ENCODE results near the gene SIGLEC8. TPM values are rescaled to one million over a fixed set of nuclear protein-coding genes. Genes with fewer than 3 reads are reported as not detected.

Gene SIGLEC8
- total and polyA plus RNA-seq, 9 of the 15 experiments (the other 6 are each of a cell fraction or from before 2014, with no cell fraction given), result 0.04 to 0.65 (median 0.39) TPM

- TF ChIP-seq ZFX (CRISPR knock-in tag; IDR thresholded peaks at IDR 0.05), result peak; percentile 52; the same call in 1 of the 2 replicates
- peak in 1 of 2 experiments; percentile 31; a peak in 1 of 4 replicates for TF ChIP-seq HDAC1 (IDR thresholded peaks at IDR 0.05)
- no peak for TF ChIP-seq RBM14 (IDR thresholded peaks at IDR 0.05; ENCODE audit: borderline replicate concordance, insufficient read depth, low read depth, low read length)
- TF ChIP-seq KLF6 (CRISPR knock-in tag; IDR thresholded peaks at IDR 0.05; ENCODE audit: borderline replicate concordance), result no peak
- no peak for TF ChIP-seq NFATC3 (IDR thresholded peaks at IDR 0.05)
- TF ChIP-seq FOXM1 (IDR thresholded peaks at IDR 0.05; ENCODE audit: low read depth), result no peak
- TF ChIP-seq FOXM1 (CRISPR knock-in tag; IDR thresholded peaks at IDR 0.05; ENCODE audit: low read depth), result no peak
- peak; percentile 54; the same call in 1 of the 2 replicates for TF ChIP-seq NR2C2 (CRISPR knock-in tag; IDR thresholded peaks at IDR 0.05)
- no peak for TF ChIP-seq NR2C2 (tag; IDR thresholded peaks at IDR 0.05)
- TF ChIP-seq STAG1 (CRISPR knock-in tag; IDR thresholded peaks at IDR 0.05; ENCODE audit: borderline replicate concordance), result no peak
- TF ChIP-seq ZNF551 (CRISPR knock-in tag; IDR thresholded peaks at IDR 0.05), result no peak
- TF ChIP-seq JUND (IDR thresholded peaks at IDR 0.05; ENCODE audit: borderline replicate concordance, low read depth, low read length), result peak; percentile 54; the same call in 1 of the 2 replicates
- TF ChIP-seq JUND (tag; IDR thresholded peaks at IDR 0.05; ENCODE audit: borderline replicate concordance, low read depth, low read length), result peak; percentile 50; the same call in 1 of the 3 replicates
- no peak for TF ChIP-seq MCM3 (IDR thresholded peaks at IDR 0.05)
- peak in 1 of 2 experiments; percentile 57 for TF ChIP-seq AFF1 (IDR thresholded peaks at IDR 0.05; ENCODE audit: low read depth in 1 of 2, partially characterized antibody in 2 of 2)
- no peak for TF ChIP-seq ID3 (CRISPR knock-in tag; IDR thresholded peaks at IDR 0.05)
- TF ChIP-seq ID3 (tag; IDR thresholded peaks at IDR 0.05), result peak; percentile 92
- TF ChIP-seq THRA (IDR thresholded peaks at IDR 0.05), result no peak
- TF ChIP-seq HIVEP1 (CRISPR knock-in tag; IDR thresholded peaks at IDR 0.05), result no peak
- TF ChIP-seq TOE1 (IDR thresholded peaks at IDR 0.05; ENCODE audit: borderline replicate concordance), result peak; percentile 72
- no peak for TF ChIP-seq TOE1 (CRISPR knock-in tag; IDR thresholded peaks at IDR 0.05; ENCODE audit: borderline replicate concordance, low read depth)
- TF ChIP-seq DPF2 (IDR thresholded peaks at IDR 0.05), result peak; percentile 60
- TF ChIP-seq ATF3 (IDR thresholded peaks at IDR 0.05), result peak; percentile 40; the same call in 1 of the 2 replicates
- TF ChIP-seq ATF3 (CRISPR knock-in tag; conservative IDR thresholded peaks at IDR 0.05), result no peak
Observed at GRCh38 chr19:51440846-51441409, 17.3 kb downstream of the SIGLEC8 start (continued).

Measured in K562 (cell line).